ENCODE results near the gene CLEC16A.
"Not testable (repeated sequence)": the region's sequence is repeated elsewhere in the genome, so short reads cannot be mapped to it uniquely, and the experiment has no call there.

CLEC16A gene

GRCh38 chr16:11101695-11102522 is 157.5 kb downstream of the CLEC16A start:
- no peak for DNase-seq (ENCODE audit: low read depth)

DNA sequence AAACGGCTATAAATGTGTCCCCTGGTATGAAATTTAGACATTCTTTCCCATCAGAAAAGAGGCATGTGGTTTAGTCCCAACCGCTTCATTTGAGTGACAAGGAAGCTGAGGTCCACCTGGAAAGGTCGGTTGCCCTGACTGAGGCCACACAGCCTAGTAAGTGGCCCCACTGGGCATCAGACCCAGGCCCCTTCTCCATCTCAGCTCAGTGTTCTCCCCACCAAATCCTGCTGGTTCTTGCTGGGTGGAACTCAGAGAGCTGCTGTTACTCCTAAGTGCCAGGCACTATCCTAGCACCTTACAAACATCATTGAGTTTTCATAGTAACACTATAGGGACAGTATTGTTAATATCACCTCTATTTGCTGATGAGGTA is 158.1 kb downstream of the CLEC16A start:
- no peak for DNase-seq (ENCODE audit: low read depth)

DNA sequence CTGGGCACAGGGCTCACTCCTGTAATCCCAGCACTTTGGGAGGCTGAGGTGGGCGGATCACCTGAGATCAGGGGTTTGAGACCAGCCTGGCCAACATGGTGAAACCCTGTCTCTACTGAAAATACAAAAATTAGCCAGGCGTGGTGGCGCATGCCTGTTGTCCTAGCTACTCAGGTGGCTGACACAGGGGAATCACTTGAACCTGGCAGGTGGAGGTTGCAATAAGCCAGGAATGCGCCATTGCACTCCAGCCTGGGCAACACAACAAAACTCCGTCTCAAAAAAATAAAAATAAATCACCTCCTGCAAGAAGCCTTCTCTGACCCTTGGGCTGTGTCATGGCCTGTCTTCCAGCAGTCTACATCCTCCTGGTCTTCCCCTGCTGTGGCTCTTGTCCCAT is 158.9 kb downstream of the CLEC16A start:
- not testable (repeated sequence) for DNase-seq (ENCODE audit: low read depth)

- no peak for DNase-seq (ENCODE audit: low read depth)
Observed at GRCh38 chr16:11104168-11105037, 160.0 kb downstream of the CLEC16A start.

DNA sequence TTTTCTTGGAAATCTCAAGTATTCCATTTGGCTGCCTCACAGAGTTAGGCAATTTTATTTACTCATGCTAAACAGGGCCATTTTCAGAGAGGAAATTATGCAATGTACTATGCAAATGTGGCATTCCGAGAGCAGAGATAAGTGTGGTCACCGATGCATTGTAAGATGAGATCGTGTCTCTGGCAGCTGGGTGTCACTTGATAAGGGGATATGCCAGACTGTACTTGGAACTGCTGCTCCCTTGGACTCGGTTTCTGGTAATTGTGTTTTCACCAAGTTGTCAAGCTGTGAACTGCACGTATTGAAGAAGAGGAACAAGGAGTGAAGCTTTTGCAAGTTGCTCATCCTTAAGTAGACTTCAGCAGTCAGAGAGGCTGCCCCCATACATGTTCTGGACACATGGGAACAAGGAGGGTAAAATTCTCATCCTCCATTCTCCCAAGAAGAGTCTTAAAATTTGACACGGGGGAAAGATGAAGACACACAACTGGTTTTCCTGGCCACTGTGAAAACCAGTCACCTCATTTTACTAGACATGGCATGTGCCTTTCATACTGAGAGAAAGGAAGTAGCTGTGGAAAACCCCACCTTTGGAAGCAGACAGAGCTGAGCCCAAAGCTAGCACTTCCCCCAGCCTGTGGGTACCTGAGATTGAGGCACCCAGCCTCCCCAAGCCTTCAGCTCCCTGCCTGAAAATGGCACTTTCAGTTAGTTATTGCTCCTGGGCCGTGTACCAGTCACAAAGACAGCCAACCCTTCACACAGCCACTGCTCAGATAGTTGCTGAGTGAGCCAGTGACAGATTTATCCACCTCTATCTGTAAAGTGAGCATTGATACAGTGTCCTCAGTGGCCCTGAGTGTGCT is 160.9 kb downstream of the CLEC16A start:
- DNase-seq (ENCODE audit: low read depth), result peak; percentile 90

DNA sequence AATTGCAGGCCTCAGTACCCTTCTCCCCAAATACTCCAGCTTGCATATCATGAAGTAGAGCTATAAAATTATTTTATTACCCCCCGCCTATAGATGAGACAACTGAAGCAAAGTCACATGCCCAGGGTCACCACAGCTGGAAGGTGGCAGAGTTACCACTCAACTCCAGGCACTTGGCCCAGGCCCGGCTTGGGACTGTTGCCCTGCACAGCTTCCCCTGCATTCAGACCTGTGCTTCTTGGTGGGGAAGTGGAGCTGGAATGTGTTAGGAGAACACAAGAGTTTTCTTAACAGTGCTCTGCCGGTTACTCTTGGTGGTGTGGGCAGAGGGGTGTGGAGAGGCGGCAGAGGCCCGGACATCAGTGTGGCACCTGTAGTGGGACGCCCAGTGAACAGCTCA is 162.4 kb downstream of the CLEC16A start:
- DNase-seq (ENCODE audit: low read depth), result no peak

DNA sequence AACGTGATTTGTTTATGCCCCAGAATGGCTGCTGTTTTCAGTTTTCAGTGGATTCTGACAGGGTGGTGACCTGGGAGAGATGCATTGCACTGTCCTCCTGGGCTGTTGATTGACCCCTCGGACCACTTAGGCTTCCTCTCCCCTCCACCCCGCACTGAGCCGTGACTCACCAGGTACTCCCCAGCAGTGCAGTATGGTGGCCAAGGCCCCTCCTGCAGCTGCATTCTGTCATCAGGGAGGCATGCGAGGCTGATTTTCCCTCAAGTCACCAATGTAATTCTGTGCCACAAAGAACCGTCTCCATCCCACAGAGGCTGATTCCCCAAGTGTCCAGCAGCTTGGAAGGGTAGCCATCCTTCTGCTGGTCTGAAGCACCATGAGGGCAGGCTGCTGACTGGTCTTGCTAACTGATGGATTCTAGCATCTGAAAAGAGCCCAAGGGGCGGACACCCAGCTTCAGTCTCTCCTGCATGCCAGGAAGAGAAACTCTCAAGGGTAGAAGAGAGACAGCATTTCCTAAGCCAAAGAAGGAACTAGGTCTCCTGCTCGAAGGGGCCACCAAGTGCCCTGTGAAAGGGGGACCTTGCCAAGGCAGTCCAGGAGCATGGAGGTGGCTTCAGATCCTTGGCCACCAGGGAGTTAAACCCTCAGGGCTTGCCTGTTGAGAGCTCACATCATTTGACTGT is 163.6 kb downstream of the CLEC16A start:
- peak; percentile 84 for DNase-seq (ENCODE audit: low read depth)

- no peak for DNase-seq (ENCODE audit: low read depth)
Observed at GRCh38 chr16:11108466-11108805, 164.1 kb downstream of the CLEC16A start.

GRCh38 chr16:11109566-11109965 is 165.2 kb downstream of the CLEC16A start:
- no peak for DNase-seq (ENCODE audit: low read depth)

DNA sequence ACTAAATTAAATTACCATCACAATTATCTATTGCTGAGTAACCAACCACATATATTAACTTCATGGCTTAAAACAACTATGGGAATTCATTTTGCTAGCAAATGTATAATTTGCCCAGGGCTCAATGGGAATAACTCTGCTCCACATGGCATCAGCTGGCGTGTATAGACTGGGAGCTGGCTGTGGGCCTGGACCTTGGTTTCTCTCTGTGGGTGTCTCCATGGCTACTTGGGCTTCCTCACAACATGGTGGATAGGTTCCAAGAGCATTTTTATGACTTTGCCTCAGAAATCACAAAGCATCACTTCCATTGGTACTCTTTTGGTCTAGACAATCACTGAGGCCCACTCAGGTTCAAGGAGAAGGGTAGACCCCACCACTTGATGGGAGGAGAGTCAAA is 166.8 kb downstream of the CLEC16A start:
- DNase-seq (ENCODE audit: low read depth), result no peak

DNA sequence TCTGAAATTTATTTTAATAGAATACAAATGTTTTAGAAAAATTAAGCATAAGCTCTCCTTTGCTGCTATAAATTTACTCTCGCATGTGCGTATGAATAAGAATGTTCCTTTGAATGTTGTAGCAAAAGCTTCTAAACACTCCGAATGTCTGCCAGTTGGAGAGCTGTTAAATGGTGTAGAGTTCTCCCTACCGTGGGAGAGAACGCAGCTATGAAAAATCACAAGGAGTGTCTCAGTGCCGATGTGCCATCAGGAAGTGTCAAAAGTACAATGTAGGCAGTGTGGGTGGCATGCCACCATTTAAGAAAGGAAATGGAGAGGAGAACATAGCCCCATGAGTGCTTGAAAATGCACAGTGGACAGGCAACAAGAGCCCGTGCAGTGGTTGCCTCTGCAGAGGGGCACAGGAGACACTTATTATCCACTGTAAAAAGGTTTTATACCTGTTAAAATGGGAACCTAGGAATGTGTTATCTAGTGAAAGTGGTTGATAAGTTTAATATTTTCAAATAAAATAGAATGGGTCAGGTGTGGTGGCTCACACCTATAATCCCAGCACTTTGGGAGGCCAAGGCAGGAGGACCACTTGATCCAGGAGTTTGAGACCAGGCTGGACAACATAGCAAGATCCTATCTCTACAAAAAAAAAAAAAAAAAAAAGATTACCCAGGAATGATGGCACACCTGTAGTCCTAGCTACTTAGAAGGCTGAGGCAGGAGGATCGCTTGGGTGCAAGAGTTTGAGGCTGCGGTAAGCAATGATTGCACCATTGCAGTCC is 167.7 kb downstream of the CLEC16A start:
- DNase-seq (ENCODE audit: low read depth), result no peak

GRCh38 chr16:11112723-11113348 is 168.5 kb downstream of the CLEC16A start:
- no peak for DNase-seq (ENCODE audit: low read depth)

DNA sequence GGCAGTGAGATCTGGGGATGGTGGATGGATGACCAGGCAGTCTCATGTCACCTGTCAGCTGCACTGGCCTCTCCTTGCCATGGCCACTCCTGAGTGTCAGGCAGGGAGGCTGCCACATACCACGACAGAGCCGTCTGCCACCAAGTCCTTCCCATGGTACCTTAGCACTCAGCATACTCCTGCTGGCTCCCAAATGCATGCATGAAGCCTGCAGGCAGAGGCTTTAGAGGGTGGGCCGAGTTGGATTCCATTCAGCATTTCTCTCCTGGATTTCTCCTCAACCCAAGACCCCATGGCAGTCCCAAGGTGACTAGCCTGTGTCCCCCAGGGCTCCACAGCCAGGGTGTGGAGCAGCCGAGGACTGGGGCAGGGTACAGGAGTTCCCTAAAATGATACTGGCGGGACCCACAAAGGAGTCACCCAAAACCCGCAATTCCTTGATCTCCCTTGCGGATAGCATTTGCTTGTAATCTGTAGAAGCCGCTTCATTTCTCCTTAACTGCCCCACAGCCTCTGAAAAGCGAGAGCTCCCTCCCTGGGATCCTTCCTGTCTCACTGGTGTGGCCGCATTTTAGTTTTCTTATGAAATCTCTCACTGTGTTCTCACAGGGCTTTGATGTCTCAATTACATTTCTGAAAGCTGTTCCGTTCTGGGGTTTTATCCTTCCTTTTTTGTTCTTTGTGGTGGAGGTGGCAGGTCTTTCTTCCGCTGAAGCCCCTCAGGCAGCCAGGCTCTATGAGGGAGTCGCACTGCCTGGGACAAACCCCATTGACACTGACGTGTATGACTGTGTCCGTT is 170.2 kb downstream of the CLEC16A start:
- no peak for DNase-seq (ENCODE audit: low read depth)

- DNase-seq (ENCODE audit: low read depth), result no peak
Observed at GRCh38 chr16:11117576-11118211, 173.3 kb downstream of the CLEC16A start.

GRCh38 chr16:11118479-11118878 is 174.1 kb downstream of the CLEC16A start:
- no peak for DNase-seq (ENCODE audit: low read depth)

DNA sequence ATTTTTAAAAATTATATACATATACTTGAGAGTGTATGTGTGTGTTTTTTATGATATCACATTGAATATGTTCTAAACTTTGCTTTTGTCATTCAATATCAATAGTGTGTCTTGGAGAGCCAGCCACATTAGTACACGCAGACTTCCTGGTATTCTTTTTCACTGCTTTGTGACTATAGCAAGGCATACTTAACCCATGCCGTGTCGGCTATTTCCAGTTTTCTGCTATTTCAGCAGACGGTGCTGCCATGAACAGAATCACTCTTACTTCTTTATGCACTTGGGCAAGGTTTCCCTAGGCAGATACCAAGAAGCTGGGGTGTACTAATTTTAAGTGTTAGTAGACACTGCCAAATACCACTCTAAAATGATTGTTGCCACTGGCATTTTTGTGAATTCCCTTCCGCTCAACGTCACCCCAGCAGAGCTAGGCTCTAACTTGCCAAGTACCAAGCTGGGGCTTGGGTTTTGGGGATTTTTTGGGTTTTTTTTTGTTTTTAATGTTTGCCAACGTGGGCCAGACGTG is 176.8 kb downstream of the CLEC16A start:
- DNase-seq (ENCODE audit: low read depth), result no peak

- DNase-seq (ENCODE audit: low read depth), result no peak
Observed at GRCh38 chr16:11121914-11122692, 177.7 kb downstream of the CLEC16A start.

DNA sequence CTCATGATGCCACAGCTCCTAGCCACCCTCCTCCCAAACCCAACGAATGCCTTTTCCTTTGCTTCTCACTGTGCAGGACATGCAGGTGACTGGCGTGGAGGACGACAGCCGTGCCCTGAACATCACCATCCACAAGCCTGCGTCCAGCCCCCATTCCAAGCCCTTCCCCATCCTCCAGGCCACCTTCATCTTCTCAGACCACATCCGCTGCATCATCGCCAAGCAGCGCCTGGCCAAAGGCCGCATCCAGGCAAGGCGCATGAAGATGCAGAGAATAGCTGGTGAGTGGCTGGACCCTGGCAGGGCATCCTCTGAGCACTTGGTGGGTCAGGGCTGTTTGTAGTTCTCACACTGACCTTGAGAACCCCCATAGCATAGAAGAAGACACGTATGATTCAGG is 179.3 kb downstream of the CLEC16A start:
- DNase-seq (ENCODE audit: low read depth), result no peak
